ENCODE results near the gene POMGNT2.

The POMGNT2 gene

GRCh38 chr3:43043071-43043766 lies 62.7 kb downstream of the POMGNT2 start:
- DNase-seq, result no peak

GRCh38 chr3:43041517-43041916 lies 64.4 kb downstream of the POMGNT2 start:
- no peak for DNase-seq

- no peak for DNase-seq
These were observed 67.9 kb downstream of the POMGNT2 start for GRCh38 chr3:43038010-43038409.

DNA sequence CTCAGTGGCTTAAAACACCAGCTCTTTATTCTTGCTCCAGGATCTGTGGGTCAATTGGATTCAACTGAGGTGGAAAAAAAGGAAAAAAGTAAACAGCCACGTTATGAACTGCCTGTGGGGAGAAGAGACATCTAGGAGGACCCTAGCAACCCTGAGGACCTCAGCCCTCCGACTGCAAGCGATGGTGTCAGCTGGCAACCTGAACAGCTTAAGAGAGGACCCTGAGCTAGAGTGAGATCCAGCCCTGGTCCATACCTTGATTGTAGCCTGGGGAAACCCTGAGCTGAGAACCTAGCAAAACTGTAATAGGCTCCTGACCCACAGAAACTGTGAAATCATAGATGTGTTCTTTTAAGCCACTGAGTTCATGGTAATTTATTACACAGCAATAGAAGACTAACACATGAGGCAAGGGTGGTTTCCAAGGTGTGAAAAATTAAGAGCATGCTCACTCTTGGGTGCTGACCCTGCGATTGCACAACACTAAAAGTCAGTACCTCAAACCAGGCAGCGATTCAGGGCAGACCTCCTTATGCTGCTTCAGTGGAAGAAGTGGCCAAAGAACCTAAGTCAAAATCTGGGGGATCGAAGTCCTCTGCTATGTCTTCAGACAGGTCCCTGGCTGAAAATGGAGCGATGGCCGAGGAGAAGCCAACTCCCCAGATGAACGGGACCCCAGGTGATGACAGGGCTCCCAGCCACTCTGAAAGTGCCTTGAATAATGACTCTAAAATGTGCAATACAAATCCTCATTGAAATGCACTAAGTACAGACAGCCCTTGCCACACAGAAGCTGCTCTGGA lies 69.1 kb downstream of the POMGNT2 start:
- no peak for DNase-seq

DNA sequence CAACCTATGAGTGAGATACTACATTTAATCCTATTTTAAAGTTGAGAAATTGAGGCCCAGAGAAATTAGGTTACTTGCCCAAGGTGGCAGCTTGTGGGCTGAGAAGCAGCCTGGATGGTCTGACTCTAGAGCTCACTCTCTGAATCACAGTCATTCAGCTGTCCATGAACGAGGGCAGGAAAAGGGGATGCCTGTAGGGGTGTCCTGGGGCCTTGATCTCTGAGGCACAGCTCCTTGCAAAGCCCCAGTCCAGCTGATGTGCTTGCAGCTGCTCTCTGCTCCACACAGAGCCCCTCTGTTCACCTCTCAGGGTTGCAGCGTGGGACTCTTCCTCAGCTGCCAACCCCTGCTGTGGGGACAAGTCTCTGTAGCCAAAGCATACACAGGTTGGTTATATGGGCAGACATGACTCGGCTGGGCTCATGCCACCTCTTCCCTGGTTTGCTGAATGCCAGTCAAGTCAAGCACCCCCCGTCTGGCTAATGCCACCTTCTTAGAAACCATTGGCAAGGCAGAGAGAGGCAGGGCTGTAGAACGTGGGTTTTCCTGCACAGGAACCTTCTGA lies 70.0 kb downstream of the POMGNT2 start:
- no peak for DNase-seq

DNA sequence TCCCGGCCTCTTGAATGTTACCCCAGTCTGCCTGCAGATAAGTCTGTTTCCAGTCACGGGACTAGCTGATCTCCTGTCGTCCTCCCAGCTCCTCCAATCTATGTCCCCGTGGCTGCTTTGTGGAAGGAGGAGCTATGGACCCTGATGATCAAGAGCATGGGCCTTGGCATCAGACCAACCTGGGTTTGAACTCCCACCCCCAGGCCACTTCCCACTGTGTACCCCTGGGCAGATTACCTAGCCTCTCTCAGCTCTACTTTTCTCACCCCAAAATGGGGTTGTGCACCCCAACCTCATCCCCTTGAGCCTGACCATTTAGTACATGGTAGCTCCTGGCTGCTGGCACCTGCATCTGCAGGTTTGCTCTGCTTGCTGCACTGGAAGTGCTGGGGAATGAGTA lies 71.0 kb downstream of the POMGNT2 start:
- no peak for DNase-seq

- DNase-seq, result no peak
These were observed 71.7 kb downstream of the POMGNT2 start for GRCh38 chr3:43034200-43034599.

DNA sequence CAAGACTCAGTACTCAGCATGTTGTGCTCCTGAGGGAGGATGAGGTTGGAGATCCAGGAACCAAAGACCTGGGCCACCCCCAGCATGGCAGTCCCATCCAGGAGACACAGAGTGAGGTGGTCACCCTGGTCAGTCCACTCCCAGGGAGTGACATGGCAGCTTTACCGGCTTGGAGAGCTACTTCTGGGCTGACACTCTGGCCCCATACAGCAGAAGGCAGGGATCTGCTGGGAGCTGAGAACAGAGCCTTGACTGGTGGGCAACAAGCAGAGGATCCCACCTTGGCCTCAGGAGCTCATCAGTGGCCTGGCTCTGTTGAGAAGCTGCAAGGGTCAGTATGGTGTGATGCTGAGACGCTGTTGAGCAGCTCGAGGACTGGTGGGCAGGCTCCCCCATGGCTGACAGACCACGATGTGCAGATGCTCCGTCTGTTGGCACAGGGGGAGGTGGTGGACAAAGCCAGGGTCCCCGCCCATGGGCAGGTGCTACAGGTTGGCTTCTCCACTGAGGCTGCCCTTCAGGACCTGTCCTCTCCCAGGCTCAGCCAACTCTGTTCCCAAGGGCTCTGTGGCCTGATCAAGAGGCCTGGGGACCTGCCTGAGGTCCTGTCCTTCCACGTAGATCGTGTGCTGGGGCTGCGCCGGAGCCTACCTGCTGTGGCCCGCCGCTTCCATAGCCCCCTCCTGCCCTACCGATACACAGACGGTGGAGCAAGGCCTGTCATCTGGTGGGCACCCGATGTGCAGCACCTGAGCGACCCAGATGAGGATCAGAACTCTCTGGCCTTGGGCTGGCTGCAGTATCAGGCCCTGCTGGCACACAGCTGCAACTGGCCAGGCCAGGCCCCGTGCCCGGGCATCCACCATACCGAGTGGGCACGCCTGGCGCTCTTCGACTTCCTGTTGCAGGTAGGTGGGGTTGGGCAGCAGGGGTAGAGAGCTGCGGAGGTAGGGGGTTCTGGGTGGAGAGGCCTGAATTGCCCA lies 72.9 kb downstream of the POMGNT2 start:
- DNase-seq, result no peak

- DNase-seq, result no peak
These were observed 73.9 kb downstream of the POMGNT2 start for GRCh38 chr3:43031889-43032545.

DNA sequence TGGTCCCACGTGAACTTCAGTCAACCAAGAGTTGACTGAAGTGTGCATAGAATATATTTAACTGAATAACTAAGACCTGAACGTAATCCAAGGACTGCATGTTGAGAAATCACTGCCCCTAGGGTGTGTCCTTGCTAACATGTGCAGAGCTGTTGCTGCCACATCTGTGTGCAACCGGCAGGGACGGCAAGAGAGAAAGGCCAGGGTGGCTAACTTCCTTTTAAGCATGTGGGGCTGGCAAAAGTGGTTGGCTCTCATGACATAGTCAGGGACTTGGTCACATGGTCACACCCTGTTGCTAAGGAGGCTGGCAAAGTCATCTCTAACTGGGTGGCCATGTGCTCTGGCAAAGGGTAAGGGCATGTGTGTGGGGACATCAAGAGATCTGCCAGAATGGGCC lies 74.4 kb downstream of the POMGNT2 start:
- DNase-seq, result no peak

DNA sequence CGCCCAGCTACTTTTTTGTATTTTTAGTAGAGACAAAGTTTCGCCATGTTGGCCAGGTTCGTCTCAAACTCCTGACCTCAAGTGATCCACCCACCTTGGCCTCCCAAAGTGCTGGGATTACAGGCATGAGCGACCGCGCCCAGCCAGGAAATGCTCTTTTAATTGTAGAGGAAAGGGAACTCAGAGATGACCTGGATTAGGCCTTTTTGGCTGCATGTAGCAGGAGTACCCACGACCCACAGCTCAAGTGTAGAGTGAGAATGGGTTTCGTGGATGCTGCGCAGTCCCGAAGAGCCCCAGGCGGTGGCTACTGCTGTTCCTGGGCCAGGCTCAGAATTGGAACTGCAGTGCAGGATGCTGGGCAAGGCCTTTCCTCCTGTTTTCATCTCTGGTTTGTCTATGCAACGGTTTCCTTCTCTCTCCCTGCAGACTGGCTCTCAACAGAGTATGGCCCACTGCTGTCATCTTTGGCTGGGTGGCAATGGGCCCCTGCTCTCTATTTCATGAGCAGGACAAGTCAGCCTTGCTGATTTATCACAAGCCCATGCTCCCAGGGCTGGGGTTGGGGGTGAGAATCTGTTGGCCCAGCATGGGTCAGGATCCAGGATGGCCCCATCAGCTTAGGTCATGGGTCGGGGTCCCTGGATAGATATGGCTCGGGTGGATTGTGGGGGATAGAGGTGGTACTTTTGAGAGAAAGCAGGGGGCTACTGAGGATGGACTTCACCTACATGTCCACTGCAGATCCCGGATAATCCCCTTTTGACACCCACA lies 75.5 kb downstream of the POMGNT2 start:
- no peak for DNase-seq
